Vagina (tissue), 2 donors: Measurements from ENCODE around the gene ROBO4. TPM values are rescaled to one million over a fixed set of nuclear protein-coding genes. Genes with fewer than 3 reads are reported as not detected.

Experiments
- DNase-seq, 2 donors: peaks; one replicate each; pipeline ENCODE4 v3.0.0-alpha.2; 2017; ENCODE audit errors: extremely low spot score in 2 of 2
- H3K27ac ChIP-seq: fragments of 200-600 bp; sonication (generic); one replicate; pipeline ENCODE4 v1.5.1; 2019
- H3K27me3 ChIP-seq: fragments of 200-600 bp; sonication (generic); one replicate; pipeline ENCODE4 v1.5.1; 2019
- H3K36me3 ChIP-seq, 2 donors: fragments of 200-600 bp; sonication (generic); one replicate each; pipeline ENCODE4 v1.5.1; 2017 to 2019
- H3K4me1 ChIP-seq: fragments of 200-600 bp; sonication (generic); one replicate; pipeline ENCODE4 v1.5.1; 2019
- H3K4me3 ChIP-seq, 2 donors: fragments of 200-600 bp; sonication (generic); 1 replicate in 1 of 2; 2 replicates in 1 of 2; pipeline ENCODE4 v1.5.1; 2016 to 2019
- H3K9me3 ChIP-seq: fragments of 200-600 bp; sonication (generic); one replicate; pipeline ENCODE4 v1.5.1; 2019
- POLR2A ChIP-seq, 2 donors: fragments of 450-650 bp; IDR thresholded peaks; one replicate each; pipeline ENCODE4 v1.6.1; 2017; ENCODE audit warnings: antibody characterized with exemption in 2 of 2, mild to moderate bottlenecking in 2 of 2, moderate library complexity in 2 of 2
- POLR2AphosphoS5 ChIP-seq, 2 donors: sonication (generic); formaldehyde crosslinking; IDR thresholded peaks; one replicate each; pipeline ENCODE4 v1.9.0; 2017; ENCODE audit warnings: antibody characterized with exemption in 2 of 2, mild to moderate bottlenecking in 2 of 2, low read depth in 1 of 2; ENCODE audit not compliant: insufficient read depth in 1 of 2
- intact Hi-C: fragments of 100-400 bp; cut with DNase I; formaldehyde crosslinking; loops from one replicate; pipeline ENCODE4 v1.15.1; 2023
- total RNA-seq: library from RNA; depleted of rRNA; stranded (reverse); fragments of >200 nt; gene quantifications from one replicate; pipeline ENCODE4 v1.2.3, GENCODE V29; 2016
- TF ChIP-seq, protein P1 (sequence below), 3 experiments: fragments of 450-650 bp in 2 of 3; fragments of 200-600 bp in 1 of 3; sonication (generic) in 1 of 3; IDR thresholded peaks; one replicate each; pipeline ENCODE4 v1.5.1; 2017 to 2019; ENCODE audit warnings: antibody characterized with exemption in 3 of 3, mild to moderate bottlenecking in 2 of 3, moderate library complexity in 2 of 3

The ROBO4 gene
- total RNA-seq, 1 donor from 2014 or later: 39.8 TPM

DNA sequence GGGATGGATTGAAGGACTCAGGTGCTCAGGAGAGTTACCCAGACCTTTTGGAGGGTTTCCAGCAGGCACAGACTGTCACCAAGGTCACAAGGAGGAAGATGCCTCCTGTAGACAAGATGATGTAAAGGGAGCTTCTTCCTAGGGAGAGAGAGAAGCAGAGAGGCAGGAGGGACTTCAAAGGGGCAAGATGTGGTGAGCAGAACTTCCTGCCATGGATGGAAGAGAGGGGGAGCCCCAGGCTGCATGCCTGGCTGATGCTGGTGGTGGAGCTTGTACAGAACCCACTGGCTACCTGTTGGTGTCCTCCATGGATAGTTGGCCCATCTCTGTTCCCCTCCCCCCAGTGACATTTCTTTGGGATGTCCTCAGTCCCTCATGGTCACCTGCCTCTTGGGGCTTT lies 25.6 kb upstream of the ROBO4 start:
- H3K36me3 ChIP-seq: no peaks in the 10 kb centered on the region
- no peaks in the 10 kb centered on the region for H3K9me3 ChIP-seq
- H3K27ac ChIP-seq: no peak overlapping the region
- intact Hi-C loops: no loop called here
- no peak overlapping the region for H3K4me3 ChIP-seq
- no peak for DNase-seq
- no peaks in the 10 kb centered on the region for H3K4me1 ChIP-seq
- H3K27me3 ChIP-seq: no peaks in the 10 kb centered on the region
- TF ChIP-seq POLR2AphosphoS5 (IDR thresholded peaks at IDR 0.05; ENCODE audit: insufficient read depth in 1 of 2, low read depth in 1 of 2): no peak
- no peak for TF ChIP-seq POLR2A (IDR thresholded peaks at IDR 0.05)

- no peak overlapping the region for H3K4me3 ChIP-seq
- H3K9me3 ChIP-seq: no peaks in the 10 kb centered on the region
- intact Hi-C loops: no loop called here
- H3K4me1 ChIP-seq: no peaks in the 10 kb centered on the region
- H3K27me3 ChIP-seq: no peaks in the 10 kb centered on the region
- no peaks in the 10 kb centered on the region for H3K36me3 ChIP-seq
- no peak for TF ChIP-seq POLR2A (IDR thresholded peaks at IDR 0.05)
- TF ChIP-seq POLR2AphosphoS5 (IDR thresholded peaks at IDR 0.05; ENCODE audit: insufficient read depth in 1 of 2, low read depth in 1 of 2): no peak
- TF ChIP-seq, protein P1, sequence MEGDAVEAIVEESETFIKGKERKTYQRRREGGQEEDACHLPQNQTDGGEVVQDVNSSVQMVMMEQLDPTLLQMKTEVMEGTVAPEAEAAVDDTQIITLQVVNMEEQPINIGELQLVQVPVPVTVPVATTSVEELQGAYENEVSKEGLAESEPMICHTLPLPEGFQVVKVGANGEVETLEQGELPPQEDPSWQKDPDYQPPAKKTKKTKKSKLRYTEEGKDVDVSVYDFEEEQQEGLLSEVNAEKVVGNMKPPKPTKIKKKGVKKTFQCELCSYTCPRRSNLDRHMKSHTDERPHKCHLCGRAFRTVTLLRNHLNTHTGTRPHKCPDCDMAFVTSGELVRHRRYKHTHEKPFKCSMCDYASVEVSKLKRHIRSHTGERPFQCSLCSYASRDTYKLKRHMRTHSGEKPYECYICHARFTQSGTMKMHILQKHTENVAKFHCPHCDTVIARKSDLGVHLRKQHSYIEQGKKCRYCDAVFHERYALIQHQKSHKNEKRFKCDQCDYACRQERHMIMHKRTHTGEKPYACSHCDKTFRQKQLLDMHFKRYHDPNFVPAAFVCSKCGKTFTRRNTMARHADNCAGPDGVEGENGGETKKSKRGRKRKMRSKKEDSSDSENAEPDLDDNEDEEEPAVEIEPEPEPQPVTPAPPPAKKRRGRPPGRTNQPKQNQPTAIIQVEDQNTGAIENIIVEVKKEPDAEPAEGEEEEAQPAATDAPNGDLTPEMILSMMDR (IDR thresholded peaks at IDR 0.05): no peak
- no peak for DNase-seq
- no peak overlapping the region for H3K27ac ChIP-seq
Observed at GRCh38 chr11:124922831-124923230, 25.2 kb upstream of the ROBO4 start.

DNA sequence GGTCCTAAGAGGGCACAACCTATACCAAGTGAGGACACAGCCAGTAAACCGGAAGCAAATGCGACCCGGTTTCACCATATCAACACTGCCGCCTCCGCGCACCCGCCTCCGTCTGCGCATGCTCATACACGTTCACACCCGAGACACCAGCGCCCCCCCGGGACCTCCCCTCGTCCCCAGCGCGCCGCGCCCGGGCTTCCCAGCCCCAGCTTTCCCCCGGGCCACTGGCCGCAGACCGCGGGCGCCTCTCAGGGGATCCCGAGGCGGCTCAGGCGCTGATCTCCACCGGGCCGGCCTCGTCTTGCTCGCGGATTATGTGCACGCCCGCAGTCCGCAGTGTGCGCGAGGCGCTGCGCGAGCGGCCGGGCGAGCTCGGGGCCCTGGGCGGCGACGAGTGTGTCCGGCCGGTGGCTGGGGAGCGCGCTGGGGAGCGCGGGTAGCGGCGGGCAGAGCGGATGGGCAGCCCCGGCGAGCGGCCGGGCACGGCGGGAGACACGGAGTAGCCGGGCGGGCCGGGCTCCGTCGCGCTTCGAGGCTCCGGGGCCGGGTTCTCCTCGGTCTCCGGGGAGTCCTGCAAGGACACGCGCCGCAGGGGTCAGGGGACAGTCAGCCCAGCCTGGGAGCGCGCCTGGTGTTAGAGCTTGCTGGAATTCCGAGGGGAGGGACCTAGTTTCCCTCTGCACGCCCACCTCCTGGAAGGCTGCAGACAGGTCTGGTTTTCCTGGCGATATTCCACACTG lies 23.4 kb upstream of the ROBO4 start:
- intact Hi-C loops: no loop called here
- H3K27me3 ChIP-seq: no peaks in the 10 kb centered on the region
- H3K27ac ChIP-seq: peak overlapping the region; percentile 36
- TF ChIP-seq POLR2AphosphoS5 (IDR thresholded peaks at IDR 0.05; ENCODE audit: insufficient read depth in 1 of 2, low read depth in 1 of 2) (no peak), POLR2A (IDR thresholded peaks at IDR 0.05) (no peak)
- TF ChIP-seq, protein P1 (IDR thresholded peaks at IDR 0.05): no peak
- H3K9me3 ChIP-seq: no peaks in the 10 kb centered on the region
- H3K4me1 ChIP-seq: no peaks in the 10 kb centered on the region
- no peak for DNase-seq
- peak overlapping the region; percentile 35 to 61 for H3K4me3 ChIP-seq
- no peaks in the 10 kb centered on the region for H3K36me3 ChIP-seq

GRCh38 chr11:124920356-124920755 lies 22.7 kb upstream of the ROBO4 start:
- no peak overlapping the region for H3K4me3 ChIP-seq
- intact Hi-C loops: no loop called here

DNA sequence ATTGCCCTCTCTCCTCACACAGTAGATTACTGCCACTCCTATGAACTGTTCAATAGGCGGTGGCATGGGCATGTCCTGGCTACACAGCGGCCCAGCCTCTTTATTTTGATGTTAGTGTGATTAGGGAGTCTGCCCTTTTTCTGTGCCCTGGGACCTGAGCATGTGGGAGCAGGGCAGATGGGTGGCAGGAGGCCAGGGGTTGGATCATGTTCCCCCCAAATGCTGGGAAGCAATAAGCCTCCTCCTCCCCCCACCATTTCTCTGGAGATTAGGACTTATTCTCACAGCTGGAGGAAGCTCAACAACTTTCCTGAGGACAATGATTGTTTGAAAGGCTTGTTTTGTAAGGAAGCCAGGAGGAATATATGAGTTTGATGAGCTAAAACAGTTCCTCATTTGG lies 22.2 kb upstream of the ROBO4 start:
- Histone ChIP-seq H3K4me3 (no peak overlapping the region), H3K4me1 (no peaks in the 10 kb centered on the region), H3K36me3 (no peaks in the 10 kb centered on the region), H3K27ac (no peak overlapping the region), H3K9me3 (no peaks in the 10 kb centered on the region), H3K27me3 (no peaks in the 10 kb centered on the region)
- TF ChIP-seq POLR2A (IDR thresholded peaks at IDR 0.05) (no peak), POLR2AphosphoS5 (IDR thresholded peaks at IDR 0.05; ENCODE audit: insufficient read depth in 1 of 2, low read depth in 1 of 2) (no peak)
- TF ChIP-seq, protein P1 (IDR thresholded peaks at IDR 0.05): no peak
- intact Hi-C loops: no loop called here
- peak in 1 of 2 donors; percentile 89 for DNase-seq

More at GRCh38 chr11:124920356-124920755, 22.7 kb upstream of the ROBO4 start:
- Histone ChIP-seq H3K36me3 (no peaks in the 10 kb centered on the region), H3K4me1 (no peaks in the 10 kb centered on the region), H3K9me3 (no peaks in the 10 kb centered on the region), H3K27me3 (no peaks in the 10 kb centered on the region), H3K27ac (no peak overlapping the region)
- TF ChIP-seq POLR2AphosphoS5 (IDR thresholded peaks at IDR 0.05; ENCODE audit: insufficient read depth in 1 of 2, low read depth in 1 of 2) (no peak), POLR2A (IDR thresholded peaks at IDR 0.05) (no peak)
- TF ChIP-seq, protein P1 (IDR thresholded peaks at IDR 0.05): no peak
- DNase-seq: peak in 1 of 2 donors; percentile 85
